ENCODE measurements around the gene RFNG. TPM values are rescaled to one million over a fixed set of nuclear protein-coding genes. Genes with fewer than 3 reads are reported as not detected.
A peak's percentile ranks its signal among the peaks of the same experiment; 100 is the strongest.

RFNG gene
- total and polyA plus RNA-seq, 2 of the 13 experiments (the other 11 are each of a cell fraction or from before 2014, with no cell fraction given), result 61.4 to 64.0 TPM

DNA sequence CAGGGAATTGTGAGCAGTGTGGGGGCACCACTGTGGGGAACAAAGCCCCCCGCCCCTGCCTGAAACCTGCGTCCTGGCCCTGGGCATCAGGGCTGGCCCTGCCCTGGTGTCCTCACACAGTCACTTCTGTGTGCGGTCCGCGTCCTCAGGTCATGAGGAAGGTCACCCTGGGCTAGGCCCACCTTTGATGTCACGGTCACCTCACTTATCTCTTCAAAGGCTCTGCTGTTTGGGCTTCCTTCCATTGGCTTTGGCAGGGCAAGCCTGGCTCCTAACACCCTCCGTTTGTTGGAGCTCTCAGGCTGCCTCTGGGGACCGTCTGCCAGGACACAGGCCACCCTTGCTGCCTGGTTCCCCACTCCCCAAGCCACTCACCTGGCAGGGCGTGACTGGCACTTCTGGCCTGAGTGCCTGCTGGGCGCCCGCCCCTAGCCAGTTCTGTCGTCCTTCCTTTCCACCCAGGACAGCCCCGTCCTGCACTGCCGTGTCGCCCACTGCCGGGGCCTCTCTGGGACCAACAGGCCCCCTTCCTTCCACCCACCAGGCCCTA lies 37.8 kb downstream of the RFNG start (continued):
- TF ChIP-seq ZNF101 (CRISPR knock-in tag; IDR thresholded peaks at IDR 0.05; ENCODE audit: borderline replicate concordance, low read depth) (no peak), NFKBIZ (CRISPR knock-in tag; IDR thresholded peaks at IDR 0.05) (no peak), POLR2A (IDR thresholded peaks at IDR 0.05; ENCODE audit: insufficient read depth in 1 of 2, low read depth in 2 of 2, low read length in 2 of 2) (no peak), PLRG1 (conservative IDR thresholded peaks at IDR 0.05) (no peak), ZNF354B (CRISPR knock-in tag; IDR thresholded peaks at IDR 0.05) (no peak), GZF1 (CRISPR knock-in tag; IDR thresholded peaks at IDR 0.05) (0 out of 2 replicates have a peak, but pooled peaks have one; percentile 20), PRMT3 (CRISPR knock-in tag; IDR thresholded peaks at IDR 0.05; ENCODE audit: borderline replicate concordance, low read depth) (no peak), ARID2 (CRISPR knock-in tag; IDR thresholded peaks at IDR 0.05; ENCODE audit: borderline replicate concordance) (no peak), LCORL (IDR thresholded peaks at IDR 0.05) (no peak), LCORL (CRISPR knock-in tag; IDR thresholded peaks at IDR 0.05) (peak; percentile 52; the same call in 1 of the 2 replicates), NFYC (CRISPR knock-in tag; IDR thresholded peaks at IDR 0.05) (no peak), ZC3H4 (CRISPR knock-in tag; IDR thresholded peaks at IDR 0.05; ENCODE audit: borderline replicate concordance) (0 out of 2 replicates have a peak, but pooled peaks have one; percentile 15), ZNF253 (CRISPR knock-in tag; IDR thresholded peaks at IDR 0.05; ENCODE audit: borderline replicate concordance) (no peak; the same call in 1 of the 2 replicates), ETV5 (CRISPR knock-in tag; IDR thresholded peaks at IDR 0.05; ENCODE audit: borderline replicate concordance) (peak; percentile 31; the same call in 1 of the 2 replicates), TBP (CRISPR knock-in tag; IDR thresholded peaks at IDR 0.05) (no peak), CENPT (CRISPR knock-in tag; IDR thresholded peaks at IDR 0.05; ENCODE audit: low read depth) (no peak), ZNF264 (CRISPR knock-in tag; IDR thresholded peaks at IDR 0.05) (no peak), ZNF75D (CRISPR knock-in tag; IDR thresholded peaks at IDR 0.05; ENCODE audit: borderline replicate concordance) (no peak), HOXA3 (CRISPR knock-in tag; IDR thresholded peaks at IDR 0.05) (peak; percentile 44; the same call in 1 of the 2 replicates), RAD51 (IDR thresholded peaks at IDR 0.05; ENCODE audit: borderline replicate concordance) (no peak)
- TF ChIP-seq, protein P1, sequence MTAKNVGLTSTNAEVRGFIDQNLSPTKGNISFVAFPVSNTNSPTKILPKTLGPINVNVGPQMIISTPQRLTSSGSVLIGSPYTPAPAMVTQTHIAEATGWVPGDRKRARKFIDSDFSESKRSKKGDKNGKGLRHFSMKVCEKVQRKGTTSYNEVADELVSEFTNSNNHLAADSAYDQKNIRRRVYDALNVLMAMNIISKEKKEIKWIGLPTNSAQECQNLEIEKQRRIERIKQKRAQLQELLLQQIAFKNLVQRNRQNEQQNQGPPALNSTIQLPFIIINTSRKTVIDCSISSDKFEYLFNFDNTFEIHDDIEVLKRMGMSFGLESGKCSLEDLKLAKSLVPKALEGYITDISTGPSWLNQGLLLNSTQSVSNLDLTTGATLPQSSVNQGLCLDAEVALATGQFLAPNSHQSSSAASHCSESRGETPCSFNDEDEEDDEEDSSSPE (CRISPR knock-in tag; IDR thresholded peaks at IDR 0.05), result no peak
- TF ChIP-seq, protein P2, sequence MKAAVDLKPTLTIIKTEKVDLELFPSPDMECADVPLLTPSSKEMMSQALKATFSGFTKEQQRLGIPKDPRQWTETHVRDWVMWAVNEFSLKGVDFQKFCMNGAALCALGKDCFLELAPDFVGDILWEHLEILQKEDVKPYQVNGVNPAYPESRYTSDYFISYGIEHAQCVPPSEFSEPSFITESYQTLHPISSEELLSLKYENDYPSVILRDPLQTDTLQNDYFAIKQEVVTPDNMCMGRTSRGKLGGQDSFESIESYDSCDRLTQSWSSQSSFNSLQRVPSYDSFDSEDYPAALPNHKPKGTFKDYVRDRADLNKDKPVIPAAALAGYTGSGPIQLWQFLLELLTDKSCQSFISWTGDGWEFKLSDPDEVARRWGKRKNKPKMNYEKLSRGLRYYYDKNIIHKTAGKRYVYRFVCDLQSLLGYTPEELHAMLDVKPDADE (CRISPR knock-in tag; IDR thresholded peaks at IDR 0.05), result no peak
- TF ChIP-seq, protein P3, sequence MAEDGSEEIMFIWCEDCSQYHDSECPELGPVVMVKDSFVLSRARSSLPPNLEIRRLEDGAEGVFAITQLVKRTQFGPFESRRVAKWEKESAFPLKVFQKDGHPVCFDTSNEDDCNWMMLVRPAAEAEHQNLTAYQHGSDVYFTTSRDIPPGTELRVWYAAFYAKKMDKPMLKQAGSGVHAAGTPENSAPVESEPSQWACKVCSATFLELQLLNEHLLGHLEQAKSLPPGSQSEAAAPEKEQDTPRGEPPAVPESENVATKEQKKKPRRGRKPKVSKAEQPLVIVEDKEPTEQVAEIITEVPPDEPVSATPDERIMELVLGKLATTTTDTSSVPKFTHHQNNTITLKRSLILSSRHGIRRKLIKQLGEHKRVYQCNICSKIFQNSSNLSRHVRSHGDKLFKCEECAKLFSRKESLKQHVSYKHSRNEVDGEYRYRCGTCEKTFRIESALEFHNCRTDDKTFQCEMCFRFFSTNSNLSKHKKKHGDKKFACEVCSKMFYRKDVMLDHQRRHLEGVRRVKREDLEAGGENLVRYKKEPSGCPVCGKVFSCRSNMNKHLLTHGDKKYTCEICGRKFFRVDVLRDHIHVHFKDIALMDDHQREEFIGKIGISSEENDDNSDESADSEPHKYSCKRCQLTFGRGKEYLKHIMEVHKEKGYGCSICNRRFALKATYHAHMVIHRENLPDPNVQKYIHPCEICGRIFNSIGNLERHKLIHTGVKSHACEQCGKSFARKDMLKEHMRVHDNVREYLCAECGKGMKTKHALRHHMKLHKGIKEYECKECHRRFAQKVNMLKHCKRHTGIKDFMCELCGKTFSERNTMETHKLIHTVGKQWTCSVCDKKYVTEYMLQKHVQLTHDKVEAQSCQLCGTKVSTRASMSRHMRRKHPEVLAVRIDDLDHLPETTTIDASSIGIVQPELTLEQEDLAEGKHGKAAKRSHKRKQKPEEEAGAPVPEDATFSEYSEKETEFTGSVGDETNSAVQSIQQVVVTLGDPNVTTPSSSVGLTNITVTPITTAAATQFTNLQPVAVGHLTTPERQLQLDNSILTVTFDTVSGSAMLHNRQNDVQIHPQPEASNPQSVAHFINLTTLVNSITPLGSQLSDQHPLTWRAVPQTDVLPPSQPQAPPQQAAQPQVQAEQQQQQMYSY (CRISPR knock-in tag; IDR thresholded peaks at IDR 0.05), result no peak
- TF ChIP-seq, protein P4, sequence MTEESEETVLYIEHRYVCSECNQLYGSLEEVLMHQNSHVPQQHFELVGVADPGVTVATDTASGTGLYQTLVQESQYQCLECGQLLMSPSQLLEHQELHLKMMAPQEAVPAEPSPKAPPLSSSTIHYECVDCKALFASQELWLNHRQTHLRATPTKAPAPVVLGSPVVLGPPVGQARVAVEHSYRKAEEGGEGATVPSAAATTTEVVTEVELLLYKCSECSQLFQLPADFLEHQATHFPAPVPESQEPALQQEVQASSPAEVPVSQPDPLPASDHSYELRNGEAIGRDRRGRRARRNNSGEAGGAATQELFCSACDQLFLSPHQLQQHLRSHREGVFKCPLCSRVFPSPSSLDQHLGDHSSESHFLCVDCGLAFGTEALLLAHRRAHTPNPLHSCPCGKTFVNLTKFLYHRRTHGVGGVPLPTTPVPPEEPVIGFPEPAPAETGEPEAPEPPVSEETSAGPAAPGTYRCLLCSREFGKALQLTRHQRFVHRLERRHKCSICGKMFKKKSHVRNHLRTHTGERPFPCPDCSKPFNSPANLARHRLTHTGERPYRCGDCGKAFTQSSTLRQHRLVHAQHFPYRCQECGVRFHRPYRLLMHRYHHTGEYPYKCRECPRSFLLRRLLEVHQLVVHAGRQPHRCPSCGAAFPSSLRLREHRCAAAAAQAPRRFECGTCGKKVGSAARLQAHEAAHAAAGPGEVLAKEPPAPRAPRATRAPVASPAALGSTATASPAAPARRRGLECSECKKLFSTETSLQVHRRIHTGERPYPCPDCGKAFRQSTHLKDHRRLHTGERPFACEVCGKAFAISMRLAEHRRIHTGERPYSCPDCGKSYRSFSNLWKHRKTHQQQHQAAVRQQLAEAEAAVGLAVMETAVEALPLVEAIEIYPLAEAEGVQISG (CRISPR knock-in tag; IDR thresholded peaks at IDR 0.05), result no peak
